ENCODE data around the gene TSC22D2. TPM values are rescaled to one million over a fixed set of nuclear protein-coding genes. Genes with fewer than 3 reads are reported as not detected.

TSC22D2 gene
- polyA plus RNA-seq, 6 donors from 2014 or later: 11.0 to 16.4 (median 14.0) TPM

DNA sequence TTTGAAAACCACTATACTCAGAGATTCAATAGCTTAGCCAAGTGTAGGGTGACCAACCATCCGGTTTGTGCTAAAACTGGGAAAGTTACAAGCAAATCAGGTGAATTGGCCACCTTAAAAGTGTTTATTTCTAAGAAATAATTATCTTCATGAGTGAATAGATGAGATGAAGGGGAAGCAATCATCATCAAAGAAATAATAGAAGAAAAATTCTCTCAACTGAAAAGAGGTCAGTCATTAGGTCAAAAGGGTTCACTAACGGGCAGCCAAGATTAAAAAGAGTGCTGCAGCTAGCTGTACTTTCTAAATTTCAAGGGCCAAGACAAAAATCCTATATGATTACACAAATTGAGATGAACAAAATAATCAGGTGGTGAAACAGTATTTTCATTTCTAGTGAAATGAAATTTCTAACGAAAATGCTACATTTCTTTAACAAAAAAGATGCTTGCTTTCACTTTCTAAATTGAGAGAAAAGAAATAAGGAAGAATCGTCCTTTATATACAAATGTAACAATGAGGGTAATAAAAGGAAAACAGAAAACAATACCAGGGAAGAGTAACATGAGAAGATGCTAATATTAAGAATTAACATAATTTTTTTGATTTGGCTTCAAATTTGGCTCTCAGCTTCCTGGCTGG lies 34.7 kb upstream of the TSC22D2 start:
- peaks cover 0 to 3% (median 0%) of the 10 kb centered on the region in 7 donors for H3K9me3 Mint-ChIP-seq
- H3K27ac Mint-ChIP-seq: peak overlapping the region in 4 of 6 donors; percentile 35 to 76 (median 58)
- peak overlapping the region; percentile 0 to 84 (median 60) for H3K4me3 Mint-ChIP-seq
- H3K4me1 Mint-ChIP-seq: peaks cover 9 to 12% (median 11%) of the 10 kb centered on the region in 3 donors
- H3K27me3 Mint-ChIP-seq: no peaks in the 10 kb centered on the region
- ATAC-seq (ENCODE audit: low read depth in 2 of 2): no peak
- no peak for DNase-seq
- no peaks in the 10 kb centered on the region for H3K36me3 Mint-ChIP-seq

DNA sequence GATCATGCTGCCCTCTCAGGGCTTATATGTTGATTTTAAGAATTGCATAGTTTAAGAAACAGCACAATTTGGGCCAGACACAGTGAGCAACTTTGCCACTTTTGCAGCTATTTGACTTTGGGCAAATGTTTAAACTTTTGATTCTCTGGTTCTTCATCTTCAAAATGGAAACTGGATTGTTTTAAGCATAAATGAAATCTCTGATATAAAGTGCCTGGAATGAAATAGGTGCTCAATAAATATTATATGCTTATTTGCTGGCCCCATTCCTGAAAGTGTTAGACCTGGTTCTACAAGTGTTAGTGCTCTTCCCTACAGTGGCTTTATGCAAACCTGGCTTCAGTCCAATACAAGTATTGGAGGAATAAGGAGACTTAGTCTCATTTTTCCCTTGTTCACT lies 33.1 kb upstream of the TSC22D2 start:
- Mint-ChIP-seq H3K9me3 (peaks cover 0 to 3% (median 0%) of the 10 kb centered on the region in 7 donors), H3K36me3 (no peaks in the 10 kb centered on the region), H3K27ac (no peak overlapping the region), H3K4me1 (peaks cover 9 to 12% (median 11%) of the 10 kb centered on the region in 3 donors), H3K4me3 (no peak overlapping the region), H3K27me3 (no peaks in the 10 kb centered on the region)
- no peak for ATAC-seq (ENCODE audit: low read depth in 2 of 2)
- no peak for DNase-seq

DNA sequence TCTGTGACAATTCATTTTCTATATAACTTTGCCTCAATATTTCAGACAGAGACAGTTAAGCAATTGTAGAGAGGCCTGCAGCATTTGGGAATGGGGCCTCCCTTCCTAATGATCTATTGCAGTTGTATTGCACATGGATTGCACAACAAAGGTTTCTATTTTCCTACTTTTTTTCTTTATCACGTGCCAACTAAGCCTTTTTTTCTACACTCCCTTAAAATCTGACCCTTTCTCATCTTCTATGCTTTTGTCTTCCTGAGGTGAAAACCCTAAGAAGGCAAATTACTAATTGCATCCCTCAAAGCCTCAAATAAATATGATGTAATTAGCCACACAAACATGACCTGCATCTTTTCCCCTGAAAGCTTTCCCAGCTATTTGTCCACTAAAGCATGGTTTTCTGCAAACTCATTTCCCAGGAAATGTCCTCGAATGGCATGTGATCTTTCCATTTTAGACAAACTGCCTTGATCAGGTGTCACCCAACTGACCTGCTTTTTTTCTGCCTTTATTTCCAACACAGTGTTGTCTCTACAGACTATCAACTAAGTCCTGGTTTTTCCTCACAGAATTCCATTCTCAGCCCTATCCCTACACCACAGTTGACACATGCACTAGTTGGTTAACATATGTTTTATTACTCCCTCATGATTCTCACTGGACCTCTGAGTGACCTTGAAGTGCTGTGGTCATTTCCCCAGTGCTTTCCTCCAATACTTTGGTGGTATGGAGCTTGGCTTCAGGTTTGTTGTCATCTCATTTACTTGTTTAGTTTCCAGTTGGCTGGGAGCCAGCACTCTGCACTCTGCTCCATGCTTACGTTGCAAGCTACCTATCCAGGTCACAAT lies 31.9 kb upstream of the TSC22D2 start:
- Mint-ChIP-seq H3K4me3 (no peak overlapping the region), H3K27ac (no peak overlapping the region), H3K9me3 (peaks cover 0 to 3% (median 0%) of the 10 kb centered on the region in 7 donors), H3K27me3 (no peaks in the 10 kb centered on the region), H3K4me1 (peaks cover 9 to 12% (median 11%) of the 10 kb centered on the region in 3 donors), H3K36me3 (no peaks in the 10 kb centered on the region)
- ATAC-seq (ENCODE audit: low read depth in 2 of 2): no peak
- DNase-seq: no peak

DNA sequence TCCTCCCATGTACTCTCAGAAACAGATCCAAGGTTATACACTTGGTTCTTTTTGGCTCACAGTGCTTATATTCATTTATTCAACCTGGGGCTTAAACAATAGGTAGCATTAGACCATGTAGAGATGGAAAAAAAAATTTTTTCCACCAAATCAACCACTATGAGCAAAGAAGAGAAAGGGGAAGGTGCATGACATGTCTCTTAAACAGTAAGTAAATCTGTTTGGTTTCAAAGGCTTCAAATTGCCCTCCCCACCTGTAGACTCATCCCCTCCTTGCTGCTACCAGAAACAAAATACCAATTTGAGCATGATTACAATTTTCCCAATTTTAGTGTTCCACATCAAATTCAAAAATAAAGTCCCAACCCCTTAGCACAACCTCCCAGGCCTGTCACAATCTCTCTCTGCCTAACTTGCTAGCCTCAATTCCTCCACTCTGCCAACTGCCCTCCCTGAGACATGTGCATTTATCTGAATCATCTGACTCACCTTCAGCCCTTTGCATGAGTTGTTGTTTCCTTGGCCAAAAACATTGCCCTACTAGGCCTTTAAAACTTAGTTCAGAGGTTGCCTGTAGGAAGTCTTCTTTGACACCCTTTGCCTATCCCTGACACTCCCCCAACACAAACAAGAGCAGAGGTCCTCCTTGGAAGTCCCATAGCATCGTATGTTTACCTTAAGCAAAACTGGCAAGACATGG lies 30.3 kb upstream of the TSC22D2 start:
- Mint-ChIP-seq H3K27me3 (no peaks in the 10 kb centered on the region), H3K4me1 (peaks cover 8 to 19% (median 9%) of the 10 kb centered on the region in 3 donors), H3K4me3 (no peak overlapping the region), H3K9me3 (peaks cover 0 to 3% (median 0%) of the 10 kb centered on the region in 7 donors), H3K36me3 (no peaks in the 10 kb centered on the region), H3K27ac (peak overlapping the region in 2 of 6 donors; percentile 4 to 7)
- ATAC-seq (ENCODE audit: low read depth in 2 of 2) (no peak), DNase-seq (no peak)

DNA sequence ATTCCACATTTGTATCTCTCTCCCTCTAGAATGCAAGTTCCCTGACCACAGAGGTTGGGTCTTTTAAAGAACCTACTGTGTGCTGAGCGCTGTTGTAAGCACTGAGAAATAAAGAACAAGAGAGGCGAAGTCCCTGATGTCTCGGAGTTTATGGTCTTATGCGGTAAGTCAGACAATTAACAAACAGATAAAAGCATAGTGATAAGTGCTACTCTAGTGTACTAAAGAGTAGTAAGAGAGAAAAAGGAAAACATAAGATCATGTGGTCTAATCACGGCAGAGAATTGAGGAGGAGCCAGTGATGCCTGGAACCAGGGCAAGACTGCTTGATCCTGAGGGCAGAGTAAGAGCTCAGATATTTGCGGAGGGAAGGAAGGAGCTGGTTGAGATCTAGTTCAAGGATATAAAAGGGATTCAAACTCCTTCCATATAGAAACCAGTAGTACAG lies 29.8 kb upstream of the TSC22D2 start:
- H3K27ac Mint-ChIP-seq: peak overlapping the region in 2 of 6 donors; percentile 4 to 7
- peaks cover 0 to 2% (median 0%) of the 10 kb centered on the region in 7 donors for H3K9me3 Mint-ChIP-seq
- DNase-seq: no peak
- no peak overlapping the region for H3K4me3 Mint-ChIP-seq
- peaks cover 6 to 21% (median 7%) of the 10 kb centered on the region in 3 donors for H3K4me1 Mint-ChIP-seq
- no peak for ATAC-seq (ENCODE audit: low read depth in 2 of 2)
- H3K27me3 Mint-ChIP-seq: no peaks in the 10 kb centered on the region
- no peaks in the 10 kb centered on the region for H3K36me3 Mint-ChIP-seq

DNA sequence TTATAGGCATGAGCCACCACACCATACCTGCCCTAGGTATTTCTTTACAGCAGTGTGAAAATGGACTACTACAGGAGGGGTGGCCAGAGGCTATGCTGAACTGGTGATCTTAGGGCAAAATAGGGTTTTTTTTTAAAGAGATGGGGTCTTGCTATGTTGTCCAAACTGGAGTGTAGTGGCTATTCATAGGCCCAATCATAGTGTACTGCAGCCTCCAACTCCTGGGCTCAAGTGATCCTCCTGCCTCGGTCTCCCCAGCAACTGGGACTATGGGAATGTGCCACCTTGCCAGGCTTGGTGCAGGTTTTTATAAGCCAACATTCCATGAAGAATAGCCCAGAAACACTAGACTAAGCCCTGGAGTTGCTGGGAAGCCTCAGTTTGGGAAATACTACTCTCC lies 28.6 kb upstream of the TSC22D2 start:
- H3K4me1 Mint-ChIP-seq: peaks cover 1 to 19% (median 2%) of the 10 kb centered on the region in 3 donors
- H3K27me3 Mint-ChIP-seq: no peaks in the 10 kb centered on the region
- ATAC-seq (ENCODE audit: low read depth in 2 of 2) (no peak), DNase-seq (no peak)
- H3K9me3 Mint-ChIP-seq: no peaks in the 10 kb centered on the region
- H3K36me3 Mint-ChIP-seq: no peaks in the 10 kb centered on the region
- H3K27ac Mint-ChIP-seq: peak overlapping the region in 1 of 6 donors; percentile 6
- H3K4me3 Mint-ChIP-seq: no peak overlapping the region

DNA sequence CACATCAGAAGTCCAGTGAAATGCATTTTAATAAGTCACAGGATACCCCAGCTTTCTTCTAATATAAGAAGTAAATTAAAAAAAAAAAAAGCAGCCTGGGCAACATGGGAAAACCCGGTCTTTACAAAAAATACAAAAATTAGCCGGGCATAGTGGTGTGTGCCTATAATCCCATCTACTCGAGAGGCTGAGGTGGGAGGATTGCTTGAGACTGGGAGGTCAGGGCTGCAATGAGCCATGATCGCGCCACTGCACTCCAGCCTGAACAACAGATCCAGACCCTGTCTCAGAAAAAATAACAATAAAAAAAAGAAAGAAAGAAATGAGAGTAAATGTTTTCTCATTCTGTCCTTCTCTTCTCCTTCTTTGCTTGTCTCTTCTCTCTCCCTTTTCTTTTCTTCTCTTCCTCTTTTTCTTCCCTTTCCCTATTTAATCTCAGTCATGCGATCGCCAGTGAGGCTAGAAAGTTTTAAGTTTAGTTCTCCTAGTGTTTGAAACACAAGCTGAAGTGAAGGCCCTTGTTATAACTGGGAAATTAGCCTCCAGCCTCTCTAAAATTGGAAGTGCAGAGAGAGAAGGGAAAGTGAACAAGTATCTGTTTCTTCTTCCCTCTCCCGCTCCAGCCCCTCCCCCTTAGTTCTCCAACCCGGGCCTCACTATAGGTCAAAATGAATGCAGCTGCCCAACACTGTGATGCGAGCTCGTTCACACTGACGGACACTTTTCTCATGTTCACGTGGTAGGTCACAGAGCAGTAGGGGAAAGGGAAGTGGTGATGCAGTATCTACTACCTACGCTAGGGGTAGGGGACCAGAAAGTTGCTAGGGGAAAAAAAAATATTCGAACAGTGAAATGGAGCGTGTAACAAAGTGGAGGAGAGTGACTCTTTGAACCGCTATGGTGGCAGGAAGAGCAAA lies 23.5 kb upstream of the TSC22D2 start:
- ATAC-seq (ENCODE audit: low read depth in 2 of 2) (peak; percentile 86 to 87), DNase-seq (peak; percentile 81)
- no peaks in the 10 kb centered on the region for H3K9me3 Mint-ChIP-seq
- H3K27me3 Mint-ChIP-seq: no peaks in the 10 kb centered on the region
- H3K36me3 Mint-ChIP-seq: no peaks in the 10 kb centered on the region
- H3K4me3 Mint-ChIP-seq: peak overlapping the region; percentile 61 to 93 (median 85)
- H3K27ac Mint-ChIP-seq: peak overlapping the region; percentile 94 to 100 (median 99)
- peaks cover 14 to 34% (median 17%) of the 10 kb centered on the region in 3 donors for H3K4me1 Mint-ChIP-seq

DNA sequence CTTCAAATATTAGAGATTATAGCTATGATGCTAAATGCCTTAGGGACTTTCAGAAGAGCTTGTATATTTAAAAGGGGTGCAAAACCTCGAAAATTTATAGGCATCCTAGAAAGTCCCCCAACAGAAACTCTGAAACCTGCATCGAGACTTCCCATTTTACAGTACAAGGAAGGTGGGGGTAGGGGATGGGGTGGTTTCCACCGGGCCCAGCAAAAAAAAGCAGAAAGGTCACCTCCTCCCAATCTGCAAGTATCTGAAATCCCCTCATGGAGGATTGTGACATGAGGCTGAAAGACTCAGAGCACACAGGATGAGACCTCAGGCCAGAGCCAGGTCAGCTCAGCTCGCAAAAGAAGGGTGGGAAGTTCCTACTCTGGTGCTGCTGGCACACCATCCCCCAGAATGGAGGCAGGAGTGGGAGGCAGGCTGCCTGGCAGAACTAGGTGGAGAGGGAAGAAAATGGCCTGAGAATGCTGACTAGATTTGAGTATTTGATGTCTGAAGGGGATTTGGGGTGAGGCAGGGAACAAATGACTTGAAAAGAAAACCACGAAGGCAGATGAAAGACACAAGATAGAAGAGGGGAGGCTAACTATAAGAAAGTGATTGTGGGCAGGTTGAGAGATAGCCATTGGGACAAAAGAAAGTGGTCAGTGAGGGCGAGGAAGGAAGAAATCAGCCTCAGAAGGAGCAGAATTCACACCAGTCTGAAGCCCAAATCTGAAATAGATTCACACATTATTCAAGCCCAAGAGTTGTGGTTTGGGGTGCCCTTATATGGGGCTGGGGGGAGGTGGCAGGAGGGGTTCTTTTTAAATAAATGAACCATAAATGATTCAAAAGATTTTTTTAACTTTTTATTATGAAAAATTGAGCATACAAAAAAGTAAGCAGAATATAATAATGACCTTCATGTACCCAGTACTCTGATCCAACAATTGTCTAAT lies 22.5 kb upstream of the TSC22D2 start:
- Mint-ChIP-seq H3K9me3 (no peaks in the 10 kb centered on the region), H3K4me3 (peak overlapping the region in 7 of 8 donors; percentile 61 to 93 (median 84)), H3K27ac (peak overlapping the region; percentile 94 to 100 (median 99)), H3K27me3 (no peaks in the 10 kb centered on the region), H3K36me3 (no peaks in the 10 kb centered on the region), H3K4me1 (peaks cover 14 to 34% (median 17%) of the 10 kb centered on the region in 3 donors)
- peak; percentile 72 to 73 for ATAC-seq (ENCODE audit: low read depth in 2 of 2)
- DNase-seq: peak; percentile 60

DNA sequence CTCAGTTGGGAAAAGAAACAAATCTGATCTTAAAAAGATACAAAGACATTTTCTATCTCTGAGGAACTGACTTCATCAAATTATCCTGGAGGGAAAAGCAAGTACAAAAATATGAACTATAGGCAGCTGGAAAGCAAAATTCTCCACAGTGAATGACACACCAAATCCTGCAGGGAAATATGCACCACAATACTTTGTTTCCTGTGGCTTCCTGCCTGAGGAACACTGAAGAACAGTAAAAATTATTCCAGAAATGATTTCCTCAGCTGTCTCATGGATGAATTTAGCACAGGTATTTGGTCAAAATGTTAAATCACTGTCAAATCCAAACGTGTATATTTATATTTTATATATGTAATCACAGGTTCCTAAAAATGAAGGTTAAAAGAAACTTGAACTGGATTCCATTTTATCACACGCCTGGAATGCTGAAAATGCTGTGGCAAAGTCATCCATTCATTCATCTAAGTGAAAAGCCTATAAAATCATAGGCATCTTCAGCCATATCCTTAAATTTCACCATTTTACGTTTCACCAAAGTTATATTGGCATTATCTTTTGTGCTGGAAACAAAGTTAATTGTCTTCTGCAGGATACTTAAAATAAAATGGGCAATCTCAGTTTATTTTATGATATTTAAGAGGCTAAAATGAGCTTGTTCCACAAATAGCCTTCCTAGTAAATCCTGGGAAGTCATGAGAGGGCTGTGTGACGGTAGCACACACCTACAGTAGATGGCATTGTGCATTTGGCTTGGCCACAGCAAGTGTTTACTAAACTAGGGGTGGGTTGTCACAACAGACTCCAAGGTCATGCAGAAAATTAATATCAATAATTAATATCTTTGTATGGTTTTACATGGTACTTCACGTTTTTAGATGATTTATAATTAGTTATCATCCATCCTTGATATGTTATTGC lies 19.3 kb upstream of the TSC22D2 start:
- Mint-ChIP-seq H3K27ac (peak overlapping the region in 1 of 6 donors; percentile 29), H3K4me3 (no peak overlapping the region), H3K4me1 (peaks cover 14 to 21% (median 17%) of the 10 kb centered on the region in 3 donors), H3K36me3 (no peaks in the 10 kb centered on the region), H3K9me3 (no peaks in the 10 kb centered on the region), H3K27me3 (no peaks in the 10 kb centered on the region)
- no peak for DNase-seq
- ATAC-seq (ENCODE audit: low read depth in 2 of 2): no peak

DNA sequence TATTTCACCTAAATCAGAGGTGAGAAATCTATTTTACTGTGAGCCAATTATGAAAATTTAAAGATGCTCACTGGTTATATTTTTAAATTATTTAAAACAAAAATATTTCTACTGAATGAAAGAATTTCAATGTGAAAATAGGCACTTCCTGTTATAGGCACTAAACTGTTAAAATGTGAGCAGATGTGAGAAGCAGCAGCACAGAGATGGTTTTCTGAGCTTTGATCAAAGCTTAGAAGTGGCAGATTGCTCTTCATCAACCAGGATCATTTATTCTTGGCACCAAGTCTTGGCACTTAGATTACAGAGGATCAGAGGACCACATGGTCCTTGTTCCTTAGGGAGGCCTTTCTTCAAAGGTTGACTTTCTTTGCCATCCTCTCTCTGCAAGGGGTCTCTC lies 18.0 kb upstream of the TSC22D2 start:
- no peaks in the 10 kb centered on the region for H3K27me3 Mint-ChIP-seq
- no peaks in the 10 kb centered on the region for H3K36me3 Mint-ChIP-seq
- H3K9me3 Mint-ChIP-seq: no peaks in the 10 kb centered on the region
- peaks cover 6 to 9% (median 8%) of the 10 kb centered on the region in 3 donors for H3K4me1 Mint-ChIP-seq
- H3K4me3 Mint-ChIP-seq: no peak overlapping the region
- DNase-seq: no peak
- H3K27ac Mint-ChIP-seq: peak overlapping the region in 2 of 6 donors; percentile 16 to 36
- ATAC-seq (ENCODE audit: low read depth in 2 of 2): no peak

DNA sequence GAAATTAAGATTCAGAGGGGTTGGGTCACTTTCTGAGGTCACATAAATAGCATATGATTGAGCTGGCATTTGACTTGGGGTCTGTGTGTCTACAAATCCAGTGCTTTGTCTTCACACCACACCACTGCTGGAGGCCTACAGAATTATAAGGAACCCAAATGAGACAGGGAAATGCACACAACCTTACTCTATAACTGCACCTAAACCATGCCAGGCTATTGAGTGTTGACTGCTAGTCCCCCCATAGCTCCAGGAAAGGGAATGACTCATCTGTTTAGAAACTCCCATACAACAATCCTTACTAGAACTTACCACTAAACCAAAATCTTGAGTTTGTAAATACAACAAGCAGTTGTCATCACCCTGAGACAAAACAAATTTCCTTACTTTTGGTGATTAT lies 16.9 kb upstream of the TSC22D2 start:
- no peak for ATAC-seq (ENCODE audit: low read depth in 2 of 2)
- no peaks in the 10 kb centered on the region for H3K4me1 Mint-ChIP-seq
- H3K27me3 Mint-ChIP-seq: no peaks in the 10 kb centered on the region
- H3K36me3 Mint-ChIP-seq: no peaks in the 10 kb centered on the region
- no peak overlapping the region for H3K27ac Mint-ChIP-seq
- no peaks in the 10 kb centered on the region for H3K9me3 Mint-ChIP-seq
- no peak for DNase-seq
- no peak overlapping the region for H3K4me3 Mint-ChIP-seq

All from naive B cell (primary cell).